Breast epithelium (tissue), 3 donors: ENCODE data around the gene PILRB.

Experiments used
- CTCF ChIP-seq, 3 donors: fragments of 450-650 bp; IDR thresholded peaks; one replicate each; pipeline ENCODE4 v1.5.1; 2016 to 2017; ENCODE audit warnings: antibody characterized with exemption in 3 of 3, mild to moderate bottlenecking in 3 of 3, moderate library complexity in 3 of 3
- POLR2A ChIP-seq: fragments of 450-650 bp; IDR thresholded peaks from one replicate; pipeline ENCODE4 v1.6.1; 2016; ENCODE audit warnings: antibody characterized with exemption, mild to moderate bottlenecking, moderate library complexity

- TF ChIP-seq CTCF (IDR thresholded peaks at IDR 0.05) (no peak), POLR2A (no peak)
Measured at GRCh38 chr7:100386940-100387339, 29.0 kb downstream of the PILRB start.
